Brain microvascular endothelial cell (primary cell): Measurements from ENCODE around the gene NF1.
"Not testable (repeated sequence)": the region's sequence is repeated elsewhere in the genome, so short reads cannot be mapped to it uniquely, and the experiment has no call there.

ENCODE experiments used
- DNase-seq: peaks from one replicate; pipeline ENCODE4 v3.0.0-alpha.2; 2020
- H3K27ac ChIP-seq: fragments of 250-450 bp; sonication (Bioruptor Pico); 2 replicates; pipeline ENCODE4 v1.5.1; 2020; ENCODE audit warnings: mild to moderate bottlenecking, moderate library complexity
- H3K27me3 ChIP-seq: fragments of 250-450 bp; sonication (Bioruptor Pico); replicated peaks from 2 replicates; pipeline ENCODE4 v1.5.1; 2020; ENCODE audit warnings: mild to moderate bottlenecking
- H3K36me3 ChIP-seq: fragments of 250-450 bp; sonication (Bioruptor Pico); replicated peaks from 2 replicates; pipeline ENCODE4 v1.5.1; 2020; ENCODE audit warnings: mild to moderate bottlenecking
- H3K4me3 ChIP-seq: 2 replicates; pipeline ENCODE4 v1.5.1; 2011; ENCODE audit warnings: low read depth, mild to moderate bottlenecking, control low read depth, low read length, moderate library complexity
- in situ Hi-C: cut with HindIII; loops from 2 replicates; pipeline ENCODE4 v1.10.0; 2017; ENCODE audit warnings: low sequenced_read_pairs, low pct_ligation_motif_present
- TF ChIP-seq, protein P1 (sequence below): IDR thresholded peaks from 2 replicates; pipeline ENCODE4 v1.5.1; 2011; ENCODE audit warnings: low read depth, mild to moderate bottlenecking, moderate library complexity, low read length, control low read depth, inconsistent platforms; ENCODE audit errors: missing control alignments

Gene NF1

GRCh38 chr17:31100840-31101459 is 6.2 kb downstream of the NF1 start:
- in situ Hi-C loops = no loop called here
- TF ChIP-seq, protein P1, sequence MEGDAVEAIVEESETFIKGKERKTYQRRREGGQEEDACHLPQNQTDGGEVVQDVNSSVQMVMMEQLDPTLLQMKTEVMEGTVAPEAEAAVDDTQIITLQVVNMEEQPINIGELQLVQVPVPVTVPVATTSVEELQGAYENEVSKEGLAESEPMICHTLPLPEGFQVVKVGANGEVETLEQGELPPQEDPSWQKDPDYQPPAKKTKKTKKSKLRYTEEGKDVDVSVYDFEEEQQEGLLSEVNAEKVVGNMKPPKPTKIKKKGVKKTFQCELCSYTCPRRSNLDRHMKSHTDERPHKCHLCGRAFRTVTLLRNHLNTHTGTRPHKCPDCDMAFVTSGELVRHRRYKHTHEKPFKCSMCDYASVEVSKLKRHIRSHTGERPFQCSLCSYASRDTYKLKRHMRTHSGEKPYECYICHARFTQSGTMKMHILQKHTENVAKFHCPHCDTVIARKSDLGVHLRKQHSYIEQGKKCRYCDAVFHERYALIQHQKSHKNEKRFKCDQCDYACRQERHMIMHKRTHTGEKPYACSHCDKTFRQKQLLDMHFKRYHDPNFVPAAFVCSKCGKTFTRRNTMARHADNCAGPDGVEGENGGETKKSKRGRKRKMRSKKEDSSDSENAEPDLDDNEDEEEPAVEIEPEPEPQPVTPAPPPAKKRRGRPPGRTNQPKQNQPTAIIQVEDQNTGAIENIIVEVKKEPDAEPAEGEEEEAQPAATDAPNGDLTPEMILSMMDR = no peak
- no peaks in the 10 kb centered on the region for H3K36me3 ChIP-seq

DNA sequence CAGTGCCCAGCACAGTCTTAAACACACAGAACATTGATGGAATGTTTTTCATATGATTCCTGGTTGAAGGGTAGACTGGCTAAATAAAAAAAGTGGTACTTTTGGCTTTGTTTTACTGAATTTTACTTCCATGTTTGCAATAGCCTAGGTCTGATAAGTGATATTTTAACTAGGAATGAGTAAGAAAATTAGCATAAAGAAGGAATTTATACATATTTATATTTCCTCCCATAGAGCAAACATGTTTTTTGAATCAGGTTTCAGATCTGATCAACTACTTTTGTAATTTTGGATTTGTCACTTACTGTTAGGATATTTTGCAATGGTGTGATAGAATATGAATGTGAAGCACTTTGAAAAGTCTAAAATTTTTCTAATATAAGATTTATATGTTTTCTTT is 7.2 kb downstream of the NF1 start:
- TF ChIP-seq, protein P1 = no peak
- no peak for DNase-seq
- no peak overlapping the region for H3K27ac ChIP-seq
- no peaks in the 10 kb centered on the region for H3K27me3 ChIP-seq
- H3K4me3 ChIP-seq = no peak overlapping the region
- no peaks in the 10 kb centered on the region for H3K36me3 ChIP-seq
- in situ Hi-C loops = no loop called here

More at GRCh38 chr17:31100840-31101459, 6.2 kb downstream of the NF1 start:
- no peaks in the 10 kb centered on the region for H3K27me3 ChIP-seq
- H3K27ac ChIP-seq = no peak overlapping the region
- no peak for DNase-seq
- no peak overlapping the region for H3K4me3 ChIP-seq

- DNase-seq = no peak
- Histone ChIP-seq H3K27ac (no peak overlapping the region), H3K4me3 (no peak overlapping the region), H3K27me3 (no peaks in the 10 kb centered on the region), H3K36me3 (no peaks in the 10 kb centered on the region)
- in situ Hi-C loops = no loop called here
- TF ChIP-seq, protein P1 = no peak
These were observed 11.2 kb downstream of the NF1 start for GRCh38 chr17:31105991-31106390.

DNA sequence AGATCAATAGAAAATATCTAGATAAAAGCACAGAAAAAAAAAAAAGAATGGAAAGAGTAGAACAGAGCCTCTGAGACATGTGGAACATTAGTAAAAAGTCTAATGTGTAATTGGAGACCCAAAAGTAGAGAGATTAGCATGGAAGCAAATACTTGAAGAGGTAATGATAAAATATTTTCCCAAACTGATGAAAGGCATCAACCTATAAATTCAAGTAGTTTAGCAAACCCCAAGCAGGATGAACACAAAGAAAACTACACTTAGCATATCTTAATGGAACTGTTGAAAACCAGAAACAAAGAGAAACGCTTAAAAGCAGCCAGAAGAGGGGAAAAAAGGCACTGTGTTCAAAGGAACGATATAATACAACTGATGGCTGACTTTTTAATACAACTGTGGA is 16.4 kb downstream of the NF1 start:
- H3K27me3 ChIP-seq = no peaks in the 10 kb centered on the region
- in situ Hi-C loops = no loop called here
- no peak overlapping the region for H3K4me3 ChIP-seq
- no peak overlapping the region for H3K27ac ChIP-seq
- H3K36me3 ChIP-seq = no peaks in the 10 kb centered on the region
- DNase-seq = no peak
- TF ChIP-seq, protein P1 = no peak

DNA sequence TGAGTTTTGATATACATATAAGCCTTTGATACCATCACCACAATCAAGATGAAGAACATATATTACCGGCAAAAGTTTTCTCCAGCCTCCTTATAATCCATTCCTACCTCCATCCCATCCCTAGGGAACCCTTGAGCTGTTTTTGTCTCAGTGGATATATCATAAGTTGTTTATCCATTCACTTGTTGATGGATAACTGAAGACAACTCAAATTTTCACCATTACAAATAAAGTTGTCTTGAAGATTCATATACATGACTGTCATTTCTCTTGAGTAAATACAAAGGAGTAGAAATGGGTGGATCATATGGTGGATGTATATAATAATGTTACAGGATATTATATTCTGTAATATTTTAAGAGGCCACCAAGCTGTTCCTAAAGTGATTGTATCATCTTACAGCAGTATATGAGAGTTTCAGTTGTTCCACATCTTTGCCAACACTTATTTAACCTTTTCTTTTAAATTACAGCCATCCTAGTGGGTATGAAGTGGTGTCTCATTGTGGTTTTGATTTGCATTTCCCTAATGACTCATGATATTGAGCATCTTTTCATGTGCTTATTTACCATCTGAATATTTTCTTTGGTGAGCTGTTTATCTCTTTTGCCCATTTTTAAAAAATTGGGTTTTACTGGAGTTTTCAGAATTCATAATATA is 17.4 kb downstream of the NF1 start:
- DNase-seq = no peak
- H3K27me3 ChIP-seq = no peaks in the 10 kb centered on the region
- H3K36me3 ChIP-seq = no peaks in the 10 kb centered on the region
- in situ Hi-C loops = no loop called here
- H3K27ac ChIP-seq = no peak overlapping the region
- TF ChIP-seq, protein P1 = no peak
- no peak overlapping the region for H3K4me3 ChIP-seq

- H3K4me3 ChIP-seq, in situ Hi-C loops, DNase-seq: not testable (repeated sequence)
These were observed 18.6 kb downstream of the NF1 start for GRCh38 chr17:31113368-31113767.

More at GRCh38 chr17:31113368-31113767, 18.6 kb downstream of the NF1 start:
- not testable (repeated sequence) for H3K27me3 ChIP-seq, H3K27ac ChIP-seq, H3K36me3 ChIP-seq
